AG09309 (cell line): Measurements from ENCODE around the gene IGSF1.

ENCODE experiments used
- DNase-seq: peaks from one replicate; pipeline ENCODE4 v3.0.0-alpha.2; 2010; ENCODE audit warnings: low read depth
- H3K4me3 ChIP-seq: 2 replicates; pipeline ENCODE4 v1.5.1; 2011; ENCODE audit warnings: mild to moderate bottlenecking, low read depth, low read length, moderate library complexity; ENCODE audit not compliant: control insufficient read depth
- CTCF ChIP-seq: IDR thresholded peaks from 2 replicates; pipeline ENCODE4 v1.5.1; 2011; ENCODE audit warnings: mild to moderate bottlenecking, low read depth, low read length, inconsistent platforms; ENCODE audit not compliant: insufficient read depth, control insufficient read depth; ENCODE audit errors: missing control alignments

Gene IGSF1

GRCh38 chrX:131317326-131317725 is 28.2 kb upstream of the IGSF1 start:
- TF ChIP-seq CTCF = no peak
- no peak for DNase-seq
- no peak overlapping the region for H3K4me3 ChIP-seq

DNA sequence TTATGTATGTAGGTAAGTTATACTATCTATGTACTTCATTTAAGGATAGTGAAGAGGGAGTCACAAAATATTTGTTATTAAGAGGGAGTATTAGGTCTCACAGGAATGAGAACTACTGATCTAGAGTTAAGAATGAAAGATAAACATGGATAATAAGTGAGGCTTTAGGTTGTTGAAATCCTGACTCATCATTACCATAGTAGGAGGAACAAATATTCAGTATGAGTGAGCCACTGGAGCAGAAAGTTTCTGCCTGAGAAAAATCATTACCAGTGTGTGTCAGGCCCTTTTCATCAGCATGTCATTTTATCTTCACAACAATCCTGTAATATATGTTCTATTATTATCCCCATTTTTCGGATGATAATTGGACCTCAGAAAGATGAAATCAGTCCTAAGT is 27.2 kb upstream of the IGSF1 start:
- TF ChIP-seq CTCF = no peak

DNA sequence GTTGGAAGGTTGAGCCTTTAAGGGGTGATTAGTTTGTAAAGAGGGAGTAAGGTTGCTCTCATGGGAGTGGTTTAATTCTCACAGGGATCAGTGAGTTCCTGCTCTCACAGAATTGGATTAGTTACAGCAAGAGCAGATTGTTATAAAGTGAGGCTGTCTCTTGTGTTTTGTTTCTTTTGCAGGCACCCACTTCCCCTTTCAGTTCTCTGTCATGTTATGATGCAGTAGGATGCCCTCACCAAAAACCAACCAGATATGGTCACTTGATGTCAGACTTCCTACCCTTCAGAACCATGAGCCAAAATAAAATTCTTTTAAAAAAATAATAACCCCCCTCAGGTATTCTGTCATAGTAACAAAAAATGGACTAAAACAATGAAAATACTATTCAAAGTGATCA is 19.9 kb upstream of the IGSF1 start:
- DNase-seq = no peak
- no peak for TF ChIP-seq CTCF

More for the DNA sequence above, 27.2 kb upstream of the IGSF1 start:
- DNase-seq = no peak
- H3K4me3 ChIP-seq = no peak overlapping the region

GRCh38 chrX:131306601-131307000 is 17.5 kb upstream of the IGSF1 start:
- no peak for TF ChIP-seq CTCF
- no peak for DNase-seq
- no peak overlapping the region for H3K4me3 ChIP-seq

More for the DNA sequence above, 19.9 kb upstream of the IGSF1 start:
- no peak overlapping the region for H3K4me3 ChIP-seq

GRCh38 chrX:131305926-131306325 is 16.8 kb upstream of the IGSF1 start:
- no peak for TF ChIP-seq CTCF
- DNase-seq = no peak
- H3K4me3 ChIP-seq = no peak overlapping the region

- H3K4me3 ChIP-seq = no peak overlapping the region
- TF ChIP-seq CTCF = no peak
- no peak for DNase-seq
Measured at GRCh38 chrX:131302701-131303100, 13.6 kb upstream of the IGSF1 start.

DNA sequence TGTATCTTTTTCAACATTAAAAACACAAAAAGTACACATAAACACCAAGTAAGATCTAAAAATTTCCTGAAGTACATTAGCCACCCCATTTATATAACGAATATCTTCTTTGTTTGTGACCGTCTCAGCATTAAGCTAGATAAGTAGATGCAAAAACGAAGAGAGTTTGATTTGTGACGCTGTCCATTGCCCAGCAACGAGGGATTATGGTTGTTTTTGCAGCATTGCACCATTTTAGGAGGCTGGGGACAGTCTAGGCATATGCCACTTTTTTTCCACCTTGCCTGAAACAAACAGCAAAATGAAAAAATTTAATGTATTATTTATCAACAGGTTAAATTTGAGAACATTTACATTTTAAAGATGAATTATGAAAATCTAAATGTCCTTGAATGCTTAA is 12.0 kb upstream of the IGSF1 start:
- no peak overlapping the region for H3K4me3 ChIP-seq
- no peak for TF ChIP-seq CTCF
- no peak for DNase-seq
